ENCODE measurements around the gene TUBGCP2.
"Not testable (repeated sequence)": the region's sequence is repeated elsewhere in the genome, so short reads cannot be mapped to it uniquely, and the experiment has no call there.

Gene TUBGCP2

GRCh38 chr10:133324857-133325260, 16.2 kb upstream of the TUBGCP2 start:
- no peak for DNase-seq (ENCODE audit: low spot score)

GRCh38 chr10:133324198-133324792, 15.6 kb upstream of the TUBGCP2 start:
- DNase-seq (ENCODE audit: low spot score): peak; percentile 88

GRCh38 chr10:133322064-133322709, 13.5 kb upstream of the TUBGCP2 start:
- not testable (repeated sequence) for DNase-seq (ENCODE audit: low spot score)

DNA sequence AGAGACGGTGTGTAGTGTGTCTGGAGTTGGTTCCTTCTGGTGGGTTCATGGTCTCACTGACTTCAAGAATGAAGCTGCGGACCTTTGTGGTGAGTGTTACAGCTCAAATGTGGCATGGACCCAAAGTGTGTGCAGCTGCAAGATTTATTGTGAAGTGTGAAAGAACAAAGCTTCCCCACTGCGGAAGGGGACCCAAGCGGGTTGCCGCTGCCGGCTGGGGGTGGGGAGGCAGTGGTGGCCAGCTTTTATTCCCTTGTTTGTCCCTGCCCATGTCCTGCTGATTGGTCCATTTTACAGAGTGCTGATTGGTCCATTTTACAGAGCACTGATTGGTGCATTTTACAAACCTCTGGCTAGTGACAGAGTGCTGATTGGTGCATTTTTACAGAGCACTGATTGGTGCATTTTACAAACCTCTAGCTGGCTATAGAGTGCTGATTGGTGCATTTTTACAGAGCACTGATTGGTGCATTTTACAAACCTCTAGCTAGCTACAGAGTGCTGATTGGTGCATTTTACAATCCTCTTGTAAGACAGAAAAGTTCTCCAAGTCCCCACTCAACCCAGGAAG, 12.3 kb upstream of the TUBGCP2 start:
- not testable (repeated sequence) for DNase-seq (ENCODE audit: low spot score)

GRCh38 chr10:133318494-133319127, 9.9 kb upstream of the TUBGCP2 start:
- DNase-seq (ENCODE audit: low spot score): peak; percentile 76

DNA sequence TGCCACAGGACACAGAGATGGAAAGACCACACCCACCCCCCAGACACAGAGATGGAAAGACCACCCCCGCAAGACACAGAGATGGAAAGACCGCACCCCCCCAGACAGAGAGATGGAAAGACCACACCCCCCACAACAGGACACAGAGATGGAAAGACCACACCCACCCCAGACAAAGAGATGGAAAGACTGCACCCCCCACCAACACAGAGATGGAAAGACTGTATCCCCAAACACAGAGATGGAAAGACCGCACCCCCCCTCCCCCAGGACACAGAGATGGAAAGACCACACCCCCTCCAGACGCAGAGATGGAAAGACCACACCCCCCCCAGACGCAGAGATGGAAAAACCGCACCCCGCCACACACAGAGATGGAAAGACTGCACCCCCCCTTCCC, 8.1 kb upstream of the TUBGCP2 start:
- DNase-seq (ENCODE audit: low spot score): no peak

DNA sequence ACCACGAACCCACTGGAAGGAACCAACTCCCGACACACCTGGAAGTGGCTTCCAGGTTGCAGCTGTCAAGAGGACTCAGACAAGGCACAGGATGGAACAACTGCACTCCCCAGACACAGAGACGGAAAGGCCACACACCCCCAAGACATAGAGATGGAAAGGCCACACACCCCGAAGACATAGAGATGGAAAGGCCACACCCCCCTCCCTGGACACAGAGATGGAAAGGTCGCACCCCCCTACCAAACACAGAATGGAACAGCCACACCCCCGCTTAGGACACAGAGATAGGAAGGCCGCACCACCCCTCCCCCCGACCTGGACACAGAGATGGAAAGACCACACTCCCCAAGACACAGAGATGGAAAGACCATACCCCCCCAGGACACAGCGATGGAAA, 7.6 kb upstream of the TUBGCP2 start:
- DNase-seq (ENCODE audit: low spot score): no peak

GRCh38 chr10:133315847-133316246, 7.2 kb upstream of the TUBGCP2 start:
- DNase-seq (ENCODE audit: low spot score): no peak

GRCh38 chr10:133314911-133315310, 6.2 kb upstream of the TUBGCP2 start:
- no peak for DNase-seq (ENCODE audit: low spot score)

DNA sequence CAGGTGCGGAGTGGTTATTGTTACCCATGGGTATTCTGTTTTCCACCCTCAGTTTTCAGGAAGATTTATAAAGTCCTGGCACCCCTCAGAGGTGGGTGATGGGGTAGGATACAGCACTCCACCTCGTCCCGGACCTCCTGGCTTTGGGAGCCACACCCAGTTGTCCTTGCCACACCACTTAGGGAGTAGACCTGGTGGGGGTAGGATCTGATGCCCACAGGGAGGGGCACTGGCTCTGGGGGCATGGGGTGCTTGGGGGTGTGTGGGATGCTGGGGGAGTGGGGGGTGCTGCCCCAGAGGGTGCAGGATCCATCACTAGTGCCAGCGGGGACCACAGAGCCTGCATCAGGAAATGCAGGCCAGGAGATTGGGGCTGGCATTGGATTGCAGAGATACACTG, 4.5 kb upstream of the TUBGCP2 start:
- no peak for DNase-seq (ENCODE audit: low spot score)

- DNase-seq (ENCODE audit: low spot score): no peak
These were observed 4.1 kb upstream of the TUBGCP2 start for GRCh38 chr10:133312769-133313145.

DNA sequence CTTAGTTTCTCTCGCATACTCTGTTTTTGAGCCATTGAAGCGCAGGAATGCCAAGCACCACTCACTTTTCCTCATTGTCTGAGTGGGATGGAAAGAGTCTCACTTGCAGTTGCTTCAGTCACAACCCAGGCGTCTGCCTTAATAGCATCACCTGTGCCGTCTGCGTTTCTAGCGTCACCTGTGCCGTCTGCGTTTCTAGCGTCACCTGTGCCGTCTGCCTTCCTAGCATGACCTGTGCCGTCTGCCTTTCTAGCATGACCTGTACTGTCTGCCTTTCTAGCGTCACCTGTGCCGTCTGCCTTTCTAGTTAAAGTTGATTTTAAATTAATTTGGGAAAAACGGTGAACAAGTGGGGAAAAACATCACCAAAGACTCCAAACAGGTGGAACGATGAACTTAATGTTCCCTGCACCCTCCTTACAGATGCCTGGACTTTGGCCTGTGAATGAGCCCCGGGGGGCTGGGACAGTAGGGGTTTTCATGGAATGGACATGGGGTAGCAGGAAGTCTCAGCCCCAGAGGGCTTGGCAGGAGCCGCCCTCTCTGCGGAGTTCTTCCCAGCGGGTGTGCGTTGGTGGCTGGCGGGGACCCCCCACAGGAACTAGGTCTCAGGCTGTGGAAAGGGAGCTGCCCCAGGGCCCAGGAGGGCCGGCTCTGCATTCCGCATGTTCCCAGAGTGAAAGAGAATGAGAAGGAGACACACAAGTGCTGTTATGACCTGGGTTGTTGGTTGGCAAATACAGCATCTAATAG, 3.5 kb upstream of the TUBGCP2 start:
- DNase-seq (ENCODE audit: low spot score): no peak

DNA sequence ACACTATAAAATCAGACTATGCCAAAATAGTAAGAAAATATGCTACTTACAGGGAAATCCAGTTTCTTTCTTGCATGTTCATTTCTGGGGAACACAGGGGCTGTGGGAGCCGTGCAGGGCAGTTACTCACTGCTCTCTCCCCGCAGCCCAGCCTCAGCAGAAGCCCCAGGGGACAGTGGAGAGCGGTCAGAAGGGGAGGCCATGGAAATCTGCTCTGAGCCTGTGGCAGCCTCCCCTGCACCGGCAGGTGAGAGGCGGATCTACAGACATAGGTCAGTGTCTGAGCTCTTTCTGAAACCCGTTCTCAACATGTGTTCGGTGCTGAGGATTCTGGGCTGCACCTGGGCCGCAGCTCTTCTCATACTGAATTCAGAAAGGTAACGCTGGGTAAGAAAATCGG, 2.9 kb upstream of the TUBGCP2 start:
- no peak for DNase-seq (ENCODE audit: low spot score)

DNA sequence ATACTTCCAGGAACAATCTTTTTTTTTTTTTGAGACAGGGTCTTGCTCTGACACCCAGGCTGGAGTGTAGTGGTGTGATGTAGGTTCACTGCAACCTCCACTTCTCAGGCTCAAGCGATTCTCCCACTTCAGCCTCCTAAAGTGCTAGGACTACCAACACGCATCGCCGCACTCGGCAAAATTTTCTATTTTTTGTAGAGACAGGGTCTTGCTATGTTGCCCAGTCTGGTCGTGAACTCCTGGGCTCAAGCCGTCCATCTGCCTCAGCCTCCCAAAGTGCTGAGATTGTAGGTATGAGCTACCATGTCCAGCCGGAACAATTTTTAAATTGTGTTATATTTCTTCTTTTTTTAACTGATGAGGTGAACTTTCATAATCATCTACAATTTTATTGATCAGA, 2.1 kb upstream of the TUBGCP2 start:
- no peak for DNase-seq (ENCODE audit: low spot score)

DNA sequence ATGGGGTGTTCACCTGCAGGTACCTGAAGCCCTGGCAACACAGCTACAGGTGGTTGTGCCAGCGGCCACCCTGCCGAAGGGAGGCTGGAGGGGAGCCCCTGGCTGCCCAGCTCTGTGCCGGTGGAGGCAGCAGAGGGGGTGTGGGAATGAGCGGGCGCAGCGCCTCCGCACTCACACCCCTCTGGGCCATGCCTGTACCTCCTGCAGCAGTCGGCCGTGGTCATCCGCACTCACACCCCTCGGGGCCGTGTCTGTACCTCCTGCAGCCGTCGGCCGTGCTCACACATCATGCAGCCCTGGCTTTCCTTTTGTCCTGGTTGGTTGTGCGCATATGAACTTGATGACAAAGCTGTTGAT, 1.7 kb upstream of the TUBGCP2 start:
- DNase-seq (ENCODE audit: low spot score): no peak

DNA sequence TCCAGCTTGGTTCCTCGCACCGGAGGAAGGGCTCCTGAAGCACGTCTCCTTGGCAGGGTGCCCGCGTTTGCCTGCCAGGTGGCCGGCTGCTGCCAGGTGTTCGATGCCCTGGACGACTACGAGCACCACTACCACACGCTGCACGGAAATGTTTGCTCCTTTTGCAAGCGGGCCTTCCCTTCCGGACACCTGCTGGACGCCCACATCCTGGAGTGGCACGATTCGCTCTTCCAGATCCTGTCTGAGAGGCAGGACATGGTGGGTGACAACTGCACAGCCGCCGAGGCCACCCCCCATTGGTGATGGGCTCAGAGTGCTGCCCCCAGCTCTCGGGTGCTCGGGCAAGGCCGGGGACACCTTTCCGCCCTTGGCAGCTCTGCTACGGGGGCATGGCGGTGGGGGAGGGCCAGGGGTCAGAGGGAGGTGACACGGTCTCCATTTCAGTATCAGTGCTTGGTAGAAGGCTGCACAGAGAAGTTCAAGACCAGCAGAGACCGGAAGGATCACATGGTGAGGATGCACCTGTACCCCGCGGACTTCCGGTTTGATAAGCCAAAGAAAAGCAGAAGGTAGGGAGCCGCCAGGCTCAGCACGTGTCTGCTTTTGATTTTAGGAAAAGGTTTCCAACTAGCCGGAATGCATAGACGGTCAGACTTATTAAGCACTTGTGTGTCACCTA, 1.2 kb upstream of the TUBGCP2 start:
- DNase-seq (ENCODE audit: low spot score): no peak

- peak; percentile 65 for DNase-seq (ENCODE audit: low spot score)
These were observed 538 bp upstream of the TUBGCP2 start for GRCh38 chr10:133309100-133309719.

DNA sequence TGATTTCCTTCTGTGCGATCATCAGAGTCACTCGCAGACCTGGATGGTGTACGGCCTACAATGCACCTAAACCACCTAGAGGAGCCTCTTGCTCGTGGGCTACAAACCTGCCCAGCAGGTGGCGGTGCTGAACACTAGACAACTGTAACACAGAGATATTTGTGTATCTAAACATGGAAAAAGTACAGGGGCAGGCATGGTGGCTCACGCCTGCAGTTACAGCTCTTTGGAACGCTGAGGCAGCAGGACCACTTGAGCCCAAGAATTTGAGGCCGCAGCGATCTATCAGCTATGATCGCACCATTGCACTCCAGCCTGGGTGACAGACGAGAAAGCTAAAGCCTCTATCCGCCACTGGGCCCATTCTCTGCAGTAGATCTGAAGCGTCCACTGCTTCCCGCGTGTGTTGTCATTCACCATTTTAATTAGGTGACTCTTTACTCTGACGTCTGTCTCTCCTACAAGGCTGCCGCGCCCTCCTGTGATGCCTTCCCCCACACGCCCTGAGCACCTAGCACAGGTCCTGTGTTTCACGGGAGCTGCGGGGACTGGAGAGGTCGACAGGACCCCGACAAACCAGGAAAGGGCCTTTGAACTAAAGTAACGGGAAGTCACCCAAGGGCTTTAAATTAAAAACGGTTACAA, 774 bp downstream of the TUBGCP2 start:
- DNase-seq (ENCODE audit: low spot score): peak; percentile 67

- no peak for DNase-seq (ENCODE audit: low spot score)
These were observed 1.7 kb downstream of the TUBGCP2 start for GRCh38 chr10:133306941-133307379.

GRCh38 chr10:133306097-133306476, 2.6 kb downstream of the TUBGCP2 start:
- DNase-seq (ENCODE audit: low spot score): no peak

DNA sequence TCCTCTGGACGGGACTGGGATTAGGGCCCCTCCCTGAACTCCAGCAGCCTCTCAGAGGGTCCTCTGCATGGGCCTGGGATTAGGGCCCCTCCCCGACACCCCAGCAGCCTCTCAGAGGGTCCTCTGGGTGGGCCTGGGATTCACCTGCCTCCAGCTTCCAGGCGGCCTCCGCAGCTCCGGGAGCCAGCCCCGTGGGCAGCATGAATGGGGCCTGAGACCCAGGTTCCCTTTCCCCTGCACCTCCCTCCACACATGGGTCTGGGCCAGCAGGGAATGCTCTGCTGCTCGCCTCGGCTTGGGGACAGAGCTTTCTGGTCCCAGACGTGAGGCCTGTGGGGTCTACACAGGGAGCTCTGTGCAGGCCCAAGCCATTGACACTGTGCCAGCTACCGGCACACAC, 5.5 kb downstream of the TUBGCP2 start:
- no peak for DNase-seq (ENCODE audit: low spot score)

Data from HuH-7.5 (cell line).